Caco-2 (cell line): ENCODE data around the gene PKD1L1. TPM values are rescaled to one million over a fixed set of nuclear protein-coding genes. Genes with fewer than 3 reads are reported as not detected.

Source experiments
- BruUV-seq: library from RNA; stranded (reverse); fragments of 400-500 nt; replicated peaks from 2 replicates; lab custom pipeline; 2021; lab: Mats Ljungman, UMichigan
- CTCF ChIA-PET: fragments of 300-600 bp; sonication (Branson Sonifier 250); formaldehyde crosslinking; loops from one replicate; lab custom pipeline; 2022; ENCODE audit warnings: antibody characterized with exemption; lab: Charles Lee
- POLR2A ChIA-PET: fragments of 300-600 bp; sonication (Branson Sonifier 250); formaldehyde crosslinking; loops from one replicate; lab custom pipeline; 2022; ENCODE audit warnings: antibody characterized with exemption; lab: Charles Lee
- DNase-seq, 2 experiments: peaks; one replicate each; pipeline versions ENCODE4 v3.0.0 to v3.0.0-alpha.2; 2020 to 2022
- H3K27me3 ChIP-seq: replicated peaks from 2 replicates; pipeline ENCODE4 v1.6.0; 2011; ENCODE audit warnings: low read length; ENCODE audit not compliant: control insufficient read depth, insufficient read depth
- H3K36me3 ChIP-seq: 2 replicates; pipeline ENCODE4 v1.5.1; 2011; ENCODE audit warnings: low read length; ENCODE audit not compliant: control insufficient read depth, insufficient read depth
- H3K4me1 ChIP-seq: fragments of 250-450 bp; sonication (Bioruptor Pico); 2 replicates; pipeline ENCODE4 v1.5.1; 2020; ENCODE audit warnings: mild to moderate bottlenecking
- H3K4me3 ChIP-seq: 2 replicates; pipeline ENCODE4 v1.5.1; 2011; ENCODE audit warnings: low read depth, mild to moderate bottlenecking, control low read depth, low read length
- H3K9me3 ChIP-seq: fragments of 250-450 bp; sonication (Bioruptor Pico); 2 replicates; pipeline ENCODE4 v1.5.1; 2020; ENCODE audit warnings: mild to moderate bottlenecking, moderate library complexity
- H3K27ac Mint-ChIP-seq: one replicate; pipeline ENCODE4 v1.8.0; 2022; ENCODE audit warnings: mixed read lengths; ENCODE audit not compliant: unreplicated experiment
- H3K27me3 Mint-ChIP-seq: one replicate; pipeline ENCODE4 v1.8.0; 2022; ENCODE audit warnings: mixed read lengths; ENCODE audit not compliant: insufficient read depth, unreplicated experiment
- H3K36me3 Mint-ChIP-seq: one replicate; pipeline ENCODE4 v1.8.0; 2022; ENCODE audit warnings: mild to moderate bottlenecking, mixed read lengths; ENCODE audit not compliant: insufficient read depth, unreplicated experiment
- H3K4me1 Mint-ChIP-seq: one replicate; pipeline ENCODE4 v1.8.0; 2022; ENCODE audit warnings: low read depth, mixed read lengths; ENCODE audit not compliant: unreplicated experiment
- H3K4me3 Mint-ChIP-seq: one replicate; pipeline ENCODE4 v1.8.0; 2022; ENCODE audit warnings: mild to moderate bottlenecking, moderate library complexity, mixed read lengths; ENCODE audit not compliant: unreplicated experiment
- H3K9me3 Mint-ChIP-seq: one replicate; pipeline ENCODE4 v1.8.0; 2022; ENCODE audit warnings: mixed read lengths; ENCODE audit not compliant: unreplicated experiment
- intact Hi-C: fragments of 100-400 bp; cut with micrococcal nuclease; formaldehyde crosslinking; loops from one replicate; pipeline ENCODE4 v1.10.0; 2022; ENCODE audit not compliant: unreplicated experiment
- total RNA-seq: library from RNA; stranded (reverse); gene quantifications from 2 replicates; pipeline ENCODE4 v1.2.3, GENCODE V29; 2022
- TF ChIP-seq, protein P1 (sequence below), 2 experiments: fragments of 200-600 bp in 1 of 2; IDR thresholded peaks; 1 replicate in 1 of 2; 2 replicates in 1 of 2; pipeline versions ENCODE4 v1.5.1 to v1.8.0; 2011 to 2022; ENCODE audit warnings: antibody characterized with exemption in 1 of 2, control low read depth in 1 of 2, inconsistent platforms in 1 of 2, low read depth in 1 of 2, low read length in 1 of 2, mild to moderate bottlenecking in 1 of 2, moderate library complexity in 1 of 2; ENCODE audit not compliant: insufficient read depth in 1 of 2, severe bottlenecking in 1 of 2, unreplicated experiment in 1 of 2

The PKD1L1 gene
- total RNA-seq, 1 experiment from 2014 or later, result 0.25 TPM

DNA sequence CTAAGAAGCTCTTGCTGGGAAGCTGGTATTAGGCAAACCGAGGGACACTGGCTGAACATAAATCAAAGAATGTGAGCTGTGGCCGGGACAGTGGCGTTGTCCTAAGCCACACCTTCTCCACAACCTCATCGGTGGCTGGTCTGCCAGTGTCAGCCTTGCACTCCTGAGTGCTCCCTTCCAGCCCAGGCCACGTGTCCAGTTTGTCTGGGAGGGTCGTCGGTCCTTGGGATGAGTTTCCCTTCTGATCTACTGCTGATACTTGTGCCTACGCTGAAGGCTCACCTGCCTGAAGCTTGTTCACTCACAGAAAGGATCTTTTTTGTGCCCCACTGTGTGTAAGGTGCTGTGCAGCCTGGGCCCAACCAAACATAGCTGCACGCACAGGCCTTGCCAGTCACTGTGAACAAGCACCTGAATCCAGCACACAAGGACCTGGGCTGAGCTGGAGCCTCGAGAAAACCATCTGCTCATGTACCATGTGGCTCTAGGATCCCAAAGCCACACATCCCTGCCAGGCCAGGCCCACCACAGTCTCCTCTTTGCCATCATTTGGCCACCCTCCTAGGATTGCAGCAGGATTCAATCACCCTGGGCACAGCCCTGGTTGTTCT, 116.1 kb downstream of the PKD1L1 start:
- H3K4me3 ChIP-seq, result no peak overlapping the region
- no peak for DNase-seq
- H3K27ac Mint-ChIP-seq, result no peak overlapping the region
- ChIA-PET POLR2A (no interaction called here), CTCF (interaction anchor here (1.4 kb wide), 1 partner anchor 113 kb away, joined by 3 read pairs; no protein-coding TSS in a partner anchor)
- H3K27me3 ChIP-seq, result no peaks in the 10 kb centered on the region
- no peaks in the 10 kb centered on the region for H3K36me3 ChIP-seq
- BruUV-seq, result no TSS peak
- no peaks in the 10 kb centered on the region for H3K36me3 Mint-ChIP-seq
- no peak overlapping the region for H3K4me3 Mint-ChIP-seq
- no peaks in the 10 kb centered on the region for H3K4me1 ChIP-seq
- H3K27me3 Mint-ChIP-seq, result peaks cover 3% of the 10 kb centered on the region
- H3K9me3 Mint-ChIP-seq, result no peaks in the 10 kb centered on the region
- H3K9me3 ChIP-seq, result no peaks in the 10 kb centered on the region
- TF ChIP-seq, protein P1, sequence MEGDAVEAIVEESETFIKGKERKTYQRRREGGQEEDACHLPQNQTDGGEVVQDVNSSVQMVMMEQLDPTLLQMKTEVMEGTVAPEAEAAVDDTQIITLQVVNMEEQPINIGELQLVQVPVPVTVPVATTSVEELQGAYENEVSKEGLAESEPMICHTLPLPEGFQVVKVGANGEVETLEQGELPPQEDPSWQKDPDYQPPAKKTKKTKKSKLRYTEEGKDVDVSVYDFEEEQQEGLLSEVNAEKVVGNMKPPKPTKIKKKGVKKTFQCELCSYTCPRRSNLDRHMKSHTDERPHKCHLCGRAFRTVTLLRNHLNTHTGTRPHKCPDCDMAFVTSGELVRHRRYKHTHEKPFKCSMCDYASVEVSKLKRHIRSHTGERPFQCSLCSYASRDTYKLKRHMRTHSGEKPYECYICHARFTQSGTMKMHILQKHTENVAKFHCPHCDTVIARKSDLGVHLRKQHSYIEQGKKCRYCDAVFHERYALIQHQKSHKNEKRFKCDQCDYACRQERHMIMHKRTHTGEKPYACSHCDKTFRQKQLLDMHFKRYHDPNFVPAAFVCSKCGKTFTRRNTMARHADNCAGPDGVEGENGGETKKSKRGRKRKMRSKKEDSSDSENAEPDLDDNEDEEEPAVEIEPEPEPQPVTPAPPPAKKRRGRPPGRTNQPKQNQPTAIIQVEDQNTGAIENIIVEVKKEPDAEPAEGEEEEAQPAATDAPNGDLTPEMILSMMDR (IDR thresholded peaks at IDR 0.05; ENCODE audit: insufficient read depth in 1 of 2, low read depth in 1 of 2, low read length in 1 of 2, severe bottlenecking in 1 of 2, unreplicated experiment in 1 of 2), result no peak
- intact Hi-C loops, result no loop called here
- no peaks in the 10 kb centered on the region for H3K4me1 Mint-ChIP-seq

DNA sequence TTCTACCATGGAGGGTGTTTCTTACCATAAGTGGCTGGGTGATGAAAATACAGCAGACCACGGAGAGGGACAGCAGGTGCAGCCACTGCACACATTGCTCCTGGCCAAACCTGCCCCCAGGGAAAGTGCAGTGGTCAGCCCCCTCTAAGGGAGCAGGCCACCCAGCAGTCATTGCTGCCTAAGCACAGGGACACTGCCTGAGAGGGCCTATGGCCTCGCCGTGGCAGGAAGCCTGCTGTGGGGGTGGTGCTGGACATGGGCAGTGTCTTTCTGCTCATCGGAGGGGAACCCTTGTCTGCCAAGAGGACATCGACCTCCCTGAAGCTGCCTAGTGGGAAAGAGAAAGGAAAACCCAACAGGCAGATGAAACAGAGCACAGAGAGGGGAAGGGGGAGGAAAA, 118.3 kb downstream of the PKD1L1 start:
- H3K4me1 ChIP-seq, result no peaks in the 10 kb centered on the region
- DNase-seq, result no peak
- no peaks in the 10 kb centered on the region for H3K9me3 ChIP-seq
- no peaks in the 10 kb centered on the region for H3K27me3 ChIP-seq
- Mint-ChIP-seq H3K9me3 (no peaks in the 10 kb centered on the region), H3K36me3 (no peaks in the 10 kb centered on the region), H3K4me3 (no peak overlapping the region), H3K27ac (no peak overlapping the region), H3K4me1 (no peaks in the 10 kb centered on the region), H3K27me3 (peaks cover 3% of the 10 kb centered on the region)
- TF ChIP-seq, protein P1 (IDR thresholded peaks at IDR 0.05; ENCODE audit: insufficient read depth in 1 of 2, low read depth in 1 of 2, low read length in 1 of 2, severe bottlenecking in 1 of 2, unreplicated experiment in 1 of 2), result no peak
- ChIA-PET CTCF (no interaction called here), POLR2A (no interaction called here)
- no peak overlapping the region for H3K4me3 ChIP-seq
- BruUV-seq, result no TSS peak
- intact Hi-C loops, result no loop called here
- H3K36me3 ChIP-seq, result no peaks in the 10 kb centered on the region

DNA sequence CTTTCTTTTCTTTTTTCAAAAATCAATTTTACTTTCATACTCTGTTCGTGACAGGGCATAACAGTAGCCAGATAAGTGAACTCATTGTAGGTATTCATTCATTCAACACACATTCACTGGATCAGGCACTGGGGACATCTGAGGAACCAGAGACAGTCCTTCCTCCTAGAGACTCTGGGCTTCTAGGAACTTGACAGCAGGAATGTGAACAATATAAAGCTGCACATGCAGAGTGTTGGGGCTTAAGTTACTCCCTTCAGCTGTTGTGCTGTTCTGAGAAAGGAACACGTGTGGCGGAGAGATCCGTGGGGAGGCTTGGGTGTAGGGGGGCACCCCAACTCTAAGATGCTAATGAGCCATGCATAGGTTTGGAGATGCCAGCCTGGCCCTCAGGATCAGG, 120.4 kb downstream of the PKD1L1 start:
- intact Hi-C loops, result no loop called here
- no peaks in the 10 kb centered on the region for H3K9me3 Mint-ChIP-seq
- H3K4me3 ChIP-seq, result no peak overlapping the region
- H3K36me3 Mint-ChIP-seq, result no peaks in the 10 kb centered on the region
- no peaks in the 10 kb centered on the region for H3K36me3 ChIP-seq
- BruUV-seq, result no TSS peak
- H3K27me3 Mint-ChIP-seq, result peaks cover 3% of the 10 kb centered on the region
- no peaks in the 10 kb centered on the region for H3K9me3 ChIP-seq
- ChIA-PET CTCF (interaction anchor here (0.5 kb wide), 1 partner anchor 150 kb away, joined by 3 read pairs; no protein-coding TSS in a partner anchor), POLR2A (no interaction called here)
- H3K27me3 ChIP-seq, result no peaks in the 10 kb centered on the region
- no peak for DNase-seq
- H3K4me1 ChIP-seq, result no peaks in the 10 kb centered on the region
- H3K27ac Mint-ChIP-seq, result no peak overlapping the region
- TF ChIP-seq, protein P1 (IDR thresholded peaks at IDR 0.05; ENCODE audit: insufficient read depth in 1 of 2, low read depth in 1 of 2, low read length in 1 of 2, severe bottlenecking in 1 of 2, unreplicated experiment in 1 of 2), result no peak
- H3K4me3 Mint-ChIP-seq, result no peak overlapping the region
- no peaks in the 10 kb centered on the region for H3K4me1 Mint-ChIP-seq
